ENCODE measurements around the gene CLVS2.

CLVS2 gene

GRCh38 chr6:123064038-123064437 is 68.0 kb downstream of the CLVS2 start:
- no peak for TF ChIP-seq EGR1 (IDR thresholded peaks at IDR 0.05)
- TF ChIP-seq TEAD4 (IDR thresholded peaks at IDR 0.05), result no peak
- TF ChIP-seq EP300 (IDR thresholded peaks at IDR 0.05; ENCODE audit: borderline replicate concordance), result no peak
- TF ChIP-seq ZBTB7A (IDR thresholded peaks at IDR 0.05; ENCODE audit: low read depth), result no peak

GRCh38 chr6:123074616-123075015 is 78.6 kb downstream of the CLVS2 start:
- TF ChIP-seq TEAD4 (IDR thresholded peaks at IDR 0.05) (no peak), NFIC (IDR thresholded peaks at IDR 0.05) (no peak), EGR1 (IDR thresholded peaks at IDR 0.05) (no peak), RAD21 (IDR thresholded peaks at IDR 0.05; ENCODE audit: low read depth) (no peak), REST (IDR thresholded peaks at IDR 0.05; ENCODE audit: low read depth) (no peak), TCF12 (IDR thresholded peaks at IDR 0.05; ENCODE audit: low read depth) (no peak), FOXM1 (IDR thresholded peaks at IDR 0.05; ENCODE audit: borderline replicate concordance, low read depth) (no peak), USF1 (IDR thresholded peaks at IDR 0.05) (no peak), CREB1 (IDR thresholded peaks at IDR 0.05; ENCODE audit: low read depth) (no peak), EP300 (IDR thresholded peaks at IDR 0.05; ENCODE audit: borderline replicate concordance) (no peak), MAX (IDR thresholded peaks at IDR 0.05) (no peak), TAF1 (IDR thresholded peaks at IDR 0.05; ENCODE audit: low read depth) (no peak), YY1 (IDR thresholded peaks at IDR 0.05; ENCODE audit: low read depth) (no peak), ZBTB7A (IDR thresholded peaks at IDR 0.05; ENCODE audit: low read depth) (no peak), CEBPB (IDR thresholded peaks at IDR 0.05) (no peak)

GRCh38 chr6:123085403-123085802 is 89.4 kb downstream of the CLVS2 start:
- TF ChIP-seq FOXM1 (IDR thresholded peaks at IDR 0.05; ENCODE audit: borderline replicate concordance, low read depth) (no peak), ZBTB7A (IDR thresholded peaks at IDR 0.05; ENCODE audit: low read depth) (no peak), TEAD4 (IDR thresholded peaks at IDR 0.05) (no peak), NFIC (IDR thresholded peaks at IDR 0.05) (no peak), EGR1 (IDR thresholded peaks at IDR 0.05) (no peak), TCF12 (IDR thresholded peaks at IDR 0.05; ENCODE audit: low read depth) (no peak), MAX (IDR thresholded peaks at IDR 0.05) (no peak), EP300 (IDR thresholded peaks at IDR 0.05; ENCODE audit: borderline replicate concordance) (no peak), CREB1 (IDR thresholded peaks at IDR 0.05; ENCODE audit: low read depth) (no peak), USF1 (IDR thresholded peaks at IDR 0.05) (no peak), CEBPB (IDR thresholded peaks at IDR 0.05) (no peak), TAF1 (IDR thresholded peaks at IDR 0.05; ENCODE audit: low read depth) (no peak), RAD21 (IDR thresholded peaks at IDR 0.05; ENCODE audit: low read depth) (no peak), REST (IDR thresholded peaks at IDR 0.05; ENCODE audit: low read depth) (no peak), YY1 (IDR thresholded peaks at IDR 0.05; ENCODE audit: low read depth) (no peak)

GRCh38 chr6:123089226-123089625 is 93.2 kb downstream of the CLVS2 start:
- no peak for TF ChIP-seq REST (IDR thresholded peaks at IDR 0.05; ENCODE audit: low read depth)
- no peak for TF ChIP-seq USF1 (IDR thresholded peaks at IDR 0.05)
- no peak for TF ChIP-seq MAX (IDR thresholded peaks at IDR 0.05)
- no peak for TF ChIP-seq YY1 (IDR thresholded peaks at IDR 0.05; ENCODE audit: low read depth)
- TF ChIP-seq FOXM1 (IDR thresholded peaks at IDR 0.05; ENCODE audit: borderline replicate concordance, low read depth), result no peak
- no peak for TF ChIP-seq TAF1 (IDR thresholded peaks at IDR 0.05; ENCODE audit: low read depth)
- TF ChIP-seq NFIC (IDR thresholded peaks at IDR 0.05), result no peak
- no peak for TF ChIP-seq CEBPB (IDR thresholded peaks at IDR 0.05)
- TF ChIP-seq RAD21 (IDR thresholded peaks at IDR 0.05; ENCODE audit: low read depth), result no peak
- TF ChIP-seq EP300 (IDR thresholded peaks at IDR 0.05; ENCODE audit: borderline replicate concordance), result no peak
- no peak for TF ChIP-seq ZBTB7A (IDR thresholded peaks at IDR 0.05; ENCODE audit: low read depth)
- no peak for TF ChIP-seq TCF12 (IDR thresholded peaks at IDR 0.05; ENCODE audit: low read depth)
- no peak for TF ChIP-seq CREB1 (IDR thresholded peaks at IDR 0.05; ENCODE audit: low read depth)
- no peak for TF ChIP-seq EGR1 (IDR thresholded peaks at IDR 0.05)
- no peak for TF ChIP-seq TEAD4 (IDR thresholded peaks at IDR 0.05)

All from Ishikawa (cell line).